HepG2 (cell line): ENCODE results near the gene CBFA2T2. TPM values are rescaled to one million over a fixed set of nuclear protein-coding genes. Genes with fewer than 3 reads are reported as not detected.
"Not testable (repeated sequence)": the region's sequence is repeated elsewhere in the genome, so short reads cannot be mapped to it uniquely, and the experiment has no call there.

ENCODE experiments used
- ATAC-seq: fragments of 200-7000 bp; cut with Tn5 transposase; 3 replicates; pipeline ENCODE4 v1.9.1; 2020; ENCODE audit warnings: mild to moderate bottlenecking, moderate library complexity
- BruUV-seq: library from RNA; stranded (reverse); fragments of 400-500 nt; replicated peaks from 2 replicates; lab custom pipeline; 2021; lab: Mats Ljungman, UMichigan
- CTCF ChIA-PET: fragments of 300-600 bp; formaldehyde crosslinking; extraction: SDS; loops from one replicate; lab custom pipeline; 2021; ENCODE audit warnings: low total read pairs, inconsistent platforms, low intra/inter-chr PET ratio; lab: Yijun Ruan, JAX
- POLR2A ChIA-PET: fragments of 350-600 bp; sonication (Branson Sonifier 250); formaldehyde crosslinking; loops from one replicate; lab custom pipeline; 2020; ENCODE audit warnings: antibody characterized with exemption, inconsistent platforms; lab: Yijun Ruan, JAX
- DNase-seq: peaks from one replicate; pipeline ENCODE4 v3.0.0-alpha.2; 2015; ENCODE audit warnings: low spot score
- FAIRE-seq: peaks from 3 replicates; lab custom pipeline; 2011; peaks lifted over from hg19 to GRCh38; lab: Jason Lieb, UNC
- H2AFZ ChIP-seq: one replicate; pipeline ENCODE4 v1.6.1; 2011; ENCODE audit warnings: low read length, inconsistent platforms
- H3K27ac ChIP-seq: fragments of 300-600 bp; 3 replicates; pipeline ENCODE4 v1.8.0; 2011; ENCODE audit warnings: mixed run types, mild to moderate bottlenecking, mixed read lengths, low read length, inconsistent platforms; ENCODE audit not compliant: insufficient read depth; ENCODE audit errors: extremely low read length
- H3K27me3 ChIP-seq, 2 experiments: fragments of 200-600 bp in 1 of 2; 2 replicates in 1 of 2; 3 replicates in 1 of 2; pipeline versions ENCODE4 v1.6.0 to v1.8.0; 2011; ENCODE audit warnings: low read length in 2 of 2, mild to moderate bottlenecking in 2 of 2, moderate library complexity in 2 of 2, inconsistent platforms in 1 of 2; ENCODE audit not compliant: insufficient read depth in 2 of 2, control insufficient read depth in 1 of 2
- H3K36me3 ChIP-seq, 2 experiments: fragments of 200-600 bp in 1 of 2; replicated peaks in 1 of 2; 2 replicates in 1 of 2; 3 replicates in 1 of 2; pipeline versions ENCODE4 v1.5.1 to v1.8.0; 2011; ENCODE audit warnings: low read length in 2 of 2, inconsistent platforms in 1 of 2; ENCODE audit not compliant: insufficient read depth in 2 of 2, control insufficient read depth in 1 of 2
- H3K4me1 ChIP-seq: 2 replicates; pipeline ENCODE4 v1.5.1; 2012; ENCODE audit warnings: low read length, inconsistent platforms; ENCODE audit not compliant: insufficient read depth
- H3K4me2 ChIP-seq: 2 replicates; pipeline ENCODE4 v1.6.0; 2011; ENCODE audit warnings: low read depth, low read length, inconsistent platforms
- H3K4me3 ChIP-seq, 3 experiments: fragments of 200-600 bp in 1 of 3; sonication (generic), shearing (Covaris generic) in 1 of 3; replicated peaks in 1 of 3; 2 replicates each; pipeline ENCODE4 v1.5.1; 2011 to 2016; ENCODE audit warnings: low read length in 3 of 3, inconsistent platforms in 2 of 3, low read depth in 2 of 3, mild to moderate bottlenecking in 2 of 3, control low read depth in 1 of 3, mixed read lengths in 1 of 3; ENCODE audit not compliant: insufficient read depth in 1 of 3
- H3K79me2 ChIP-seq: one replicate; pipeline ENCODE4 v1.6.1; 2011; ENCODE audit warnings: low read length, inconsistent platforms; ENCODE audit not compliant: insufficient read depth
- H3K9ac ChIP-seq: 2 replicates; pipeline ENCODE4 v1.6.0; 2011; ENCODE audit warnings: mild to moderate bottlenecking, low read depth, low read length, inconsistent platforms; ENCODE audit not compliant: insufficient read depth
- H3K9me3 ChIP-seq: 2 replicates; pipeline ENCODE4 v1.5.1; 2012; ENCODE audit warnings: mild to moderate bottlenecking, low read length
- H4K20me1 ChIP-seq: 2 replicates; pipeline ENCODE4 v1.6.0; 2011; ENCODE audit warnings: inconsistent platforms, mild to moderate bottlenecking, low read length, moderate library complexity; ENCODE audit not compliant: insufficient read depth
- BRD4 ChIP-seq: sonication (generic); formaldehyde crosslinking; IDR thresholded peaks from 2 replicates; pipeline ENCODE4 v1.4.0; 2020; ENCODE audit warnings: missing genetic modification reagents
- FOXC1 ChIP-seq: sonication (generic); formaldehyde crosslinking; IDR thresholded peaks from 2 replicates; pipeline ENCODE4 v1.8.0; 2022; ENCODE audit warnings: mild to moderate bottlenecking, missing genetic modification reagents, borderline replicate concordance
- FUBP1 ChIP-seq: sonication (generic); formaldehyde crosslinking; IDR thresholded peaks from 2 replicates; pipeline ENCODE4 v1.5.1; 2020; ENCODE audit warnings: missing genetic modification reagents, mild to moderate bottlenecking, borderline replicate concordance
- MTERF4 ChIP-seq: sonication (generic); formaldehyde crosslinking; IDR thresholded peaks from 2 replicates; pipeline ENCODE4 v1.8.0; 2023; ENCODE audit warnings: mild to moderate bottlenecking, missing genetic modification reagents
- TCF12 ChIP-seq, 2 experiments: fragments of 450-650 bp in 1 of 2; sonication (generic) in 1 of 2; formaldehyde crosslinking in 1 of 2; IDR thresholded peaks; 2 replicates each; pipeline versions ENCODE4 v1.6.1 to v1.8.0; 2017 to 2022; ENCODE audit warnings: antibody characterized with exemption in 1 of 2, mild to moderate bottlenecking in 1 of 2, missing genetic modification reagents in 1 of 2, moderate library complexity in 1 of 2
- XBP1 ChIP-seq: sonication (generic); formaldehyde crosslinking; IDR thresholded peaks from 2 replicates; pipeline ENCODE4 v1.5.0; 2020; ENCODE audit warnings: missing genetic modification reagents
- ZBTB38 ChIP-seq: sonication (generic); formaldehyde crosslinking; IDR thresholded peaks from 2 replicates; pipeline ENCODE4 v1.5.1; 2020; ENCODE audit warnings: mild to moderate bottlenecking, missing genetic modification reagents
- ZNF235 ChIP-seq: sonication (generic); formaldehyde crosslinking; IDR thresholded peaks from 2 replicates; pipeline ENCODE4 v1.8.1; 2023; ENCODE audit warnings: mild to moderate bottlenecking, missing genetic modification reagents, borderline replicate concordance
- ZNF275 ChIP-seq: sonication (generic); formaldehyde crosslinking; IDR thresholded peaks from 2 replicates; pipeline ENCODE4 v1.8.0; 2022; ENCODE audit warnings: missing genetic modification reagents, mild to moderate bottlenecking, inconsistent platforms, borderline replicate concordance
- ZNF337 ChIP-seq: sonication (generic); formaldehyde crosslinking; IDR thresholded peaks from 2 replicates; pipeline ENCODE4 v1.5.1; 2020; ENCODE audit warnings: missing genetic modification reagents, low read depth, mild to moderate bottlenecking, borderline replicate concordance
- ZNF441 ChIP-seq: sonication (generic); formaldehyde crosslinking; IDR thresholded peaks from 2 replicates; pipeline ENCODE4 v1.7.0; 2021; ENCODE audit warnings: missing genetic modification reagents, borderline replicate concordance
- WGBS: methylation state at CpG from one replicate; pipeline ENCODE4 v1.1.6; 2017; ENCODE audit warnings: low lambda C conversion rate; 5-methylcytosine and 5-hydroxymethylcytosine counted together
- in situ Hi-C: cut with HindIII; loops from 2 replicates; pipeline ENCODE4 v1.10.0; 2017; ENCODE audit warnings: low pct_unique_long_range_greater_than_20kb; ENCODE audit not compliant: extremely low pct_ligation_motif_present
- intact Hi-C: fragments of 100-400 bp; cut with micrococcal nuclease; formaldehyde crosslinking; loops from one replicate; pipeline ENCODE4 v1.10.0; 2022; ENCODE audit not compliant: unreplicated experiment
- polyA plus RNA-seq, 8 experiments: library from polyadenylated mRNA; depleted of rRNA in 3 of 8; stranded (reverse) in 7 of 8; unstranded in 1 of 8; fragments of >200 nt; fragmentation: Illumina TruSeq in 4 of 8; extraction: Trizol in 4 of 8; gene quantifications; 2 replicates each; pipeline versions ENCODE4 v1.2.1 to v1.2.3, GENCODE V29; 2011 to 2016; ENCODE audit warnings: low read depth in 4 of 8, missing spikeins in 1 of 8, mixed read lengths in 1 of 8; ENCODE audit not compliant: insufficient read depth in 1 of 8
- total RNA-seq, 5 experiments: library from RNA; depleted of rRNA; stranded (reverse); fragments of >200 nt; fragmentation: Illumina TruSeq; extraction: Trizol; gene quantifications; 2 replicates each; pipeline ENCODE4 v1.2.3, GENCODE V29; 2016; ENCODE audit warnings: low read depth in 1 of 5
- TF ChIP-seq, protein P1 (sequence below): sonication (generic); formaldehyde crosslinking; IDR thresholded peaks from 2 replicates; pipeline ENCODE4 v1.8.0; 2022; ENCODE audit warnings: missing genetic modification reagents, mild to moderate bottlenecking, moderate library complexity, borderline replicate concordance

CBFA2T2 gene
- total and polyA plus RNA-seq, 2 of the 13 experiments (the other 11 are each of a cell fraction or from before 2014, with no cell fraction given): 6.3 to 21.2 TPM

DNA sequence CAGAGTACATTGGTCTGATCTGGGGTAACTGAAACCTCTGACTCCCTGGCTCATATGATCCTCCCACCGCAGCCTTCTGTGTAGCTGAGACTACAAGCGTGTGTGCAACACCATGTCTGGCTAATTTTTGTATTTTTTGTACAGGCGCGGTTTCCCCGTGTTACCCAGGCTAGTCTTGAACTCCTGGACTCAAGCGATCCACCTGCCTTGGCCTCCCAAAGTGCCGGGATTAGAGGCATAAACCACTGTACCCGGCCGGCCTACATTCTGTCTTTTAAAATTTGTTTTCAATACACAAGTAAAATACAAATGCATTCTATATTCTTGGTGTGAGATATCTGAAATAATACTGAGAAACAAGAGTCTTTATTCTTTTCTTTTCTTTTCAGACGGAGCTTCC is 1.7 kb upstream of the CBFA2T2 start (continued):
- TF ChIP-seq, protein P1, sequence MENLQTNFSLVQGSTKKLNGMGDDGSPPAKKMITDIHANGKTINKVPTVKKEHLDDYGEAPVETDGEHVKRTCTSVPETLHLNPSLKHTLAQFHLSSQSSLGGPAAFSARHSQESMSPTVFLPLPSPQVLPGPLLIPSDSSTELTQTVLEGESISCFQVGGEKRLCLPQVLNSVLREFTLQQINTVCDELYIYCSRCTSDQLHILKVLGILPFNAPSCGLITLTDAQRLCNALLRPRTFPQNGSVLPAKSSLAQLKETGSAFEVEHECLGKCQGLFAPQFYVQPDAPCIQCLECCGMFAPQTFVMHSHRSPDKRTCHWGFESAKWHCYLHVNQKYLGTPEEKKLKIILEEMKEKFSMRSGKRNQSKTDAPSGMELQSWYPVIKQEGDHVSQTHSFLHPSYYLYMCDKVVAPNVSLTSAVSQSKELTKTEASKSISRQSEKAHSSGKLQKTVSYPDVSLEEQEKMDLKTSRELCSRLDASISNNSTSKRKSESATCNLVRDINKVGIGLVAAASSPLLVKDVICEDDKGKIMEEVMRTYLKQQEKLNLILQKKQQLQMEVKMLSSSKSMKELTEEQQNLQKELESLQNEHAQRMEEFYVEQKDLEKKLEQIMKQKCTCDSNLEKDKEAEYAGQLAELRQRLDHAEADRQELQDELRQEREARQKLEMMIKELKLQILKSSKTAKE (CRISPR knock-in tag): no peak
- TF ChIP-seq ZBTB38 (CRISPR knock-in tag) (no peak), BRD4 (CRISPR knock-in tag) (no peak), XBP1 (CRISPR knock-in tag) (no peak)
- TF ChIP-seq, all 625 proteins: peak for 0

DNA sequence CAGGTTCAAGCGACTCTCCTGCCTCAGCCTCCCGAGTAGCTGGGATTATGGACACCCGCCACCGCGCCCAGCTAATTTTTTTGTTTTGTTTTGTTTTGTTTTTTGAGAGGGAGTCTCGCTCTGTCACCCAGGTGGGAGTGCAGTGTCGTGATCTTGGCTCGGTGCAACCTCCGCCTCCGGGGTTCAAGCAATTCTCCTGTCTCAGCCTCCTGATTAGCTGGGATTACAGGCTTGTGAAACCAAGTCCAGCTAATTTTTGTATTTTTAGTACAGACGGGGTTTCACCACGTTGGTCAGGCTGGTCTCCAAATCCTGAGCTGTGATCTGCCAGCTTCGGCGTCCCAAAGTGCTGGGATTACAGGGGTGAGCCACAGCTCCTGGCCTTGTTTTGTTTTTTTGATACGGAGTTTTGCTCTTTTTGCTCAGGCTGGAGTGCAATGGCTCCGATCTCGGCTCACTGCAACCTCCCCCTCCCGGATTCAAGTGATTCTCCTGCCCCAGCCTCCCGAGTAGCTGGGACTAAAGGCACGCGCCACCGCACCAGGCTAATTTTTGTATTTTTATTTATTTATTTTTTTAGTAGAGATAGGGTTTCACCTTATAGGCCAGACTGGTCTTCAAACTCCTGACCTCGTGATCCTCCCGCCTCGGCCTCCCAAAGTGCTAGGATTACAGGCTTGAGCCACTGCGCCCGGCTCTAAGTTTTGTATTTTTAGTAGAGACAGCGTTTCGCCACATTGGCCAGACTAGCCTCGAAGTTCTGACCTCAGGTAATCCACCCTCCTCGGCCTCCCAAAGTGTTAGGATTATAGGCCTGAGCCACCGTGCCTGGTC is 1.0 kb upstream of the CBFA2T2 start:
- POLR2A ChIA-PET: interaction anchor here (0.9 to 2.5 kb wide), 32 partner anchors 10 to 504 kb away, joined by 3 to 28 read pairs (median 6); partner anchors contain the start of genes ACTL10, CDK5RAP1, RALY and SNTA1
- H3K9ac ChIP-seq: peak overlapping the region; percentile 79
- 89% methylated on average over 32 of the region's 32 CpGs for WGBS
- H3K4me2 ChIP-seq: peak overlapping the region; percentile 83
- in situ Hi-C loops; H2AFZ ChIP-seq; ATAC-seq; H3K27me3 ChIP-seq; H3K9me3 ChIP-seq; CTCF ChIA-PET; DNase-seq; FAIRE-seq; H3K36me3 ChIP-seq; BruUV-seq; TF ChIP-seq TCF12 (IDR thresholded peaks at IDR 0.05): not testable (repeated sequence)
- peaks cover 12% of the 10 kb centered on the region; the same call in 1 of the 2 replicates for H4K20me1 ChIP-seq
- H3K4me1 ChIP-seq: peaks cover 32% of the 10 kb centered on the region
- H3K27ac ChIP-seq: peak overlapping the region; percentile 75
- H3K4me3 ChIP-seq: peak overlapping the region; percentile 65 to 79 (median 71); a peak in 5 of 6 replicates
- H3K79me2 ChIP-seq: peaks cover 32% of the 10 kb centered on the region
- intact Hi-C loops: loop anchor here (2.0 kb wide), 1 partner anchor 24 kb away; no protein-coding TSS in a partner anchor
- TF ChIP-seq TCF12 (CRISPR knock-in tag; IDR thresholded peaks at IDR 0.05) (0 out of 2 replicates have a peak, but pooled peaks have one; percentile 38), ZNF235 (CRISPR knock-in tag) (0 out of 2 replicates have a peak, but pooled peaks have one; percentile 11), ZNF441 (0 out of 2 replicates have a peak, but pooled peaks have one; percentile 36), ZNF337 (0 out of 2 replicates have a peak, but pooled peaks have one; percentile 4), MTERF4 (CRISPR knock-in tag) (peak; percentile 39; the same call in 1 of the 2 replicates), ZBTB38 (CRISPR knock-in tag) (peak; percentile 37; the same call in 1 of the 2 replicates), ZNF275 (CRISPR knock-in tag) (0 out of 2 replicates have a peak, but pooled peaks have one; percentile 8), FOXC1 (CRISPR knock-in tag) (0 out of 2 replicates have a peak, but pooled peaks have one; percentile 20), FUBP1 (CRISPR knock-in tag) (0 out of 2 replicates have a peak, but pooled peaks have one; percentile 6)
